A549 (cell line): ENCODE data around the gene MINDY4. TPM values are rescaled to one million over a fixed set of nuclear protein-coding genes. Genes with fewer than 3 reads are reported as not detected.

ENCODE experiments used
- ATAC-seq, 2 experiments: fragments of 200-7000 bp in 1 of 2; fragments of >200 bp in 1 of 2; cut with Nextera tagmentation in 1 of 2; cut with Tn5 transposase in 1 of 2; 3 replicates each; pipeline versions ENCODE4 v1.8.0 to v1.9.1; 2018 to 2020; ENCODE audit warnings: mild to moderate bottlenecking in 1 of 2, moderate library complexity in 1 of 2
- CTCF ChIA-PET: fragments of 300-600 bp; sonication (Branson Sonifier 250); formaldehyde crosslinking; extraction: SDS; loops from one replicate; lab custom pipeline; 2021; ENCODE audit warnings: antibody characterized with exemption, inconsistent platforms; lab: Yijun Ruan, JAX
- POLR2A ChIA-PET: fragments of 350-600 bp; formaldehyde crosslinking; extraction: SDS; loops from one replicate; lab custom pipeline; 2021; ENCODE audit warnings: antibody characterized with exemption, inconsistent platforms; lab: Yijun Ruan, JAX
- DNase-seq, 2 experiments: peaks; one replicate each; pipeline versions ENCODE4 v3.0.0 to v3.0.0-alpha.2; 2011 to 2016; ENCODE audit warnings: low read depth in 1 of 2, low spot score in 1 of 2
- FAIRE-seq: peaks from 2 replicates; lab custom pipeline; 2011; peaks lifted over from hg19 to GRCh38; lab: Jason Lieb, UNC
- H3K27ac ChIP-seq, 2 experiments: fragments of >200 bp; sonication (Bioruptor Twin); formaldehyde crosslinking; 3 replicates each; pipeline ENCODE4 v1.5.1; 2016 to 2017
- H3K4me1 ChIP-seq: fragments of >200 bp; sonication (Bioruptor Twin); formaldehyde crosslinking; 3 replicates; pipeline ENCODE4 v1.6.1; 2016
- H3K4me2 ChIP-seq: fragments of >200 bp; sonication (Bioruptor Twin); formaldehyde crosslinking; 3 replicates; pipeline ENCODE4 v1.6.1; 2016
- H3K4me3 ChIP-seq: fragments of >200 bp; sonication (Bioruptor Twin); formaldehyde crosslinking; 3 replicates; pipeline ENCODE4 v1.5.1; 2016
- H3K9me3 ChIP-seq: fragments of >200 bp; sonication (Bioruptor Twin); formaldehyde crosslinking; 3 replicates; pipeline ENCODE4 v1.6.1; 2016
- CBX8 ChIP-seq: fragments of 200-600 bp; sonication (generic); IDR thresholded peaks from 2 replicates; pipeline ENCODE4 v1.6.1; 2016
- CHD4 ChIP-seq: fragments of 200-600 bp; sonication (generic); IDR thresholded peaks from 2 replicates; pipeline ENCODE4 v1.6.1; 2016; ENCODE audit warnings: antibody characterized with exemption, mild to moderate bottlenecking, borderline replicate concordance
- FOSL2 ChIP-seq, 2 experiments: fragments of 450-650 bp in 1 of 2; fragments of >200 bp in 1 of 2; sonication (Bioruptor Twin) in 1 of 2; formaldehyde crosslinking; IDR thresholded peaks; 2 replicates each; pipeline versions ENCODE4 v1.5.0 to v1.6.1; 2016 to 2020; ENCODE audit warnings: mild to moderate bottlenecking in 1 of 2, moderate library complexity in 1 of 2
- GATA3 ChIP-seq: IDR thresholded peaks from 2 replicates; pipeline ENCODE4 v1.6.1; 2012; ENCODE audit warnings: borderline replicate concordance
- MAZ ChIP-seq: fragments of 150-350 bp; IDR thresholded peaks from 2 replicates; pipeline ENCODE4 v1.6.1; 2014; ENCODE audit warnings: antibody characterized with exemption, low read depth, low read length, borderline replicate concordance
- NR3C1 ChIP-seq: fragments of >200 bp; sonication (Bioruptor Twin); formaldehyde crosslinking; IDR thresholded peaks from 3 replicates; pipeline ENCODE4 v1.6.1; 2017
- POLR2A ChIP-seq: IDR thresholded peaks from 2 replicates; pipeline ENCODE4 v1.6.1; 2012; ENCODE audit warnings: mild to moderate bottlenecking, low read length
- POLR2AphosphoS2 ChIP-seq: conservative IDR thresholded peaks from 2 replicates; pipeline ENCODE4 v1.6.1; 2012; ENCODE audit warnings: low read length, improper control_type of control experiment, inconsistent platforms
- REST ChIP-seq: fragments of 200-600 bp; sonication (generic); IDR thresholded peaks from 2 replicates; pipeline ENCODE4 v1.6.1; 2016; ENCODE audit warnings: antibody characterized with exemption, mild to moderate bottlenecking, moderate library complexity
- RFX5 ChIP-seq: fragments of 450-650 bp; IDR thresholded peaks from 2 replicates; pipeline ENCODE4 v1.7.1; 2014; ENCODE audit warnings: antibody characterized with exemption, mild to moderate bottlenecking, moderate library complexity
- SMC3 ChIP-seq: fragments of >200 bp; sonication (Bioruptor Twin); formaldehyde crosslinking; IDR thresholded peaks from 3 replicates; pipeline ENCODE4 v1.6.1; 2018; ENCODE audit warnings: inconsistent platforms
- USF2 ChIP-seq: fragments of 450-650 bp; IDR thresholded peaks from 2 replicates; pipeline ENCODE4 v1.6.1; 2014; ENCODE audit warnings: antibody characterized with exemption
- ZFP36 ChIP-seq: fragments of 450-650 bp; IDR thresholded peaks from 2 replicates; pipeline ENCODE4 v1.6.1; 2014; ENCODE audit warnings: borderline replicate concordance; ENCODE audit not compliant: partially characterized antibody
- WGBS: methylation state at CpG from one replicate; pipeline ENCODE4 v1.1.6; 2017; ENCODE audit errors: missing lambda C conversion rate; 5-methylcytosine and 5-hydroxymethylcytosine counted together
- polyA plus RNA-seq, 4 experiments: library from polyadenylated mRNA; depleted of rRNA in 3 of 4; stranded (reverse); fragments of >200 nt; fragmentation: RNase III in 1 of 4; extraction: RNeasy Plus Mini Kit Qiagen cat#74134 plus additional on column Dnase treatment in 1 of 4; gene quantifications; 2 replicates in 3 of 4; 3 replicates in 1 of 4; pipeline ENCODE4 v1.2.3, GENCODE V29; 2011 to 2017

MINDY4 gene
- polyA plus RNA-seq, 2 of the 4 experiments (the other 2 are of a cell fraction), result 1.8 to 3.6 TPM

GRCh38 chr7:30851651-30852307 lies 80.6 kb downstream of the MINDY4 start:
- FAIRE-seq, result no peak
- TF ChIP-seq USF2 (no peak), CHD4 (no peak), CBX8 (no peak)
- TF ChIP-seq, all 56 proteins: peak for 0
- no peaks in the 10 kb centered on the region for H3K9me3 ChIP-seq
- no peak overlapping the region for H3K27ac ChIP-seq
- no peak overlapping the region for H3K4me2 ChIP-seq
- CTCF ChIA-PET, result interaction anchor here (0.6 kb wide), 1 partner anchor 28 kb away, joined by 3 read pairs; no protein-coding TSS in a partner anchor
- no peaks in the 10 kb centered on the region for H3K4me1 ChIP-seq
- WGBS, result 84% methylated on average over 12 of the region's 12 CpGs
- DNase-seq, result no peak
- no peak overlapping the region for H3K4me3 ChIP-seq
- POLR2A ChIA-PET, result no interaction called here
- ATAC-seq, result no peak

GRCh38 chr7:30852308-30852684 lies 81.1 kb downstream of the MINDY4 start:
- ATAC-seq, result no peak
- FAIRE-seq, result no peak
- 69% methylated on average over 4 of the region's 4 CpGs for WGBS

GRCh38 chr7:30852744-30853288 lies 81.6 kb downstream of the MINDY4 start:
- Histone ChIP-seq H3K4me1 (no peaks in the 10 kb centered on the region), H3K9me3 (no peaks in the 10 kb centered on the region), H3K4me3 (no peak overlapping the region), H3K4me2 (no peak overlapping the region), H3K27ac (no peak overlapping the region)
- WGBS, result 89% methylated on average over 7 of the region's 11 CpGs
- no peak for TF ChIP-seq RFX5
- no peak for TF ChIP-seq FOSL2 (IDR thresholded peaks at IDR 0.05)
- no peak for TF ChIP-seq FOSL2 (CRISPR knock-in tag; IDR thresholded peaks at IDR 0.05)
- DNase-seq (no peak), FAIRE-seq (no peak), ATAC-seq (no peak)
- POLR2A ChIA-PET, result no interaction called here
- CTCF ChIA-PET, result interaction anchor here (1.0 to 1.9 kb wide), 3 partner anchors 13 to 86 kb away, joined by 3 to 5 read pairs (median 3); no protein-coding TSS in a partner anchor

More at GRCh38 chr7:30852308-30852684, 81.1 kb downstream of the MINDY4 start:
- Histone ChIP-seq H3K4me3 (no peak overlapping the region), H3K9me3 (no peaks in the 10 kb centered on the region), H3K4me2 (no peak overlapping the region), H3K4me1 (no peaks in the 10 kb centered on the region), H3K27ac (no peak overlapping the region)
- DNase-seq, result no peak
- TF ChIP-seq REST, result no peak
- no peak for TF ChIP-seq POLR2A
- no peak for TF ChIP-seq POLR2AphosphoS2
- no peak for TF ChIP-seq USF2
- no peak for TF ChIP-seq MAZ
- no peak for TF ChIP-seq FOSL2 (IDR thresholded peaks at IDR 0.05)
- no peak for TF ChIP-seq FOSL2 (CRISPR knock-in tag; IDR thresholded peaks at IDR 0.05)
- TF ChIP-seq NR3C1, result no peak
- TF ChIP-seq ZFP36, result no peak
- no peak for TF ChIP-seq CBX8
- TF ChIP-seq SMC3, result no peak
- no peak for TF ChIP-seq GATA3
- ChIA-PET CTCF (interaction anchor here (1.1 to 1.9 kb wide), 2 partner anchors 33 to 87 kb away, joined by 3 to 5 read pairs; no protein-coding TSS in a partner anchor), POLR2A (no interaction called here)
